Smooth muscle cell (in vitro differentiated cells): ENCODE data around the gene EEPD1. TPM values are rescaled to one million over a fixed set of nuclear protein-coding genes. Genes with fewer than 3 reads are reported as not detected.

Experiments
- DNase-seq: peaks from one replicate; lab custom pipeline; 2025; ENCODE audit not compliant: unreplicated experiment; lab: John Stamatoyannopoulos, UW
- H2AFZ ChIP-seq: fragments of 200-600 bp; sonication (generic); 2 replicates; pipeline ENCODE4 v1.6.0; 2016; ENCODE audit warnings: antibody characterized with exemption, low read depth, mild to moderate bottlenecking
- H3F3A ChIP-seq: fragments of 200-600 bp; sonication (generic); 2 replicates; pipeline ENCODE4 v1.6.0; 2017; ENCODE audit warnings: antibody characterized with exemption, low read depth
- H3K27ac ChIP-seq: fragments of 200-600 bp; sonication (generic); 2 replicates; pipeline ENCODE4 v1.5.1; 2016; ENCODE audit warnings: low read depth, mild to moderate bottlenecking
- H3K27me3 ChIP-seq: fragments of 200-600 bp; sonication (generic); 2 replicates; pipeline ENCODE4 v1.6.1; 2016; ENCODE audit warnings: low read depth, mild to moderate bottlenecking
- H3K36me3 ChIP-seq: fragments of 200-600 bp; sonication (generic); 2 replicates; pipeline ENCODE4 v1.5.1; 2016; ENCODE audit warnings: low read depth
- H3K4me1 ChIP-seq: fragments of 200-600 bp; sonication (generic); 2 replicates; pipeline ENCODE4 v1.5.1; 2016; ENCODE audit warnings: low read depth
- H3K4me2 ChIP-seq: fragments of 200-600 bp; sonication (generic); 2 replicates; pipeline ENCODE4 v1.6.0; 2016; ENCODE audit warnings: mild to moderate bottlenecking
- H3K4me3 ChIP-seq: fragments of 200-600 bp; sonication (generic); 2 replicates; pipeline ENCODE4 v1.5.1; 2016; ENCODE audit warnings: mild to moderate bottlenecking
- H3K79me2 ChIP-seq: fragments of 200-600 bp; sonication (generic); 2 replicates; pipeline ENCODE4 v1.6.0; 2016; ENCODE audit warnings: low read depth, mild to moderate bottlenecking
- H3K9ac ChIP-seq: fragments of 200-600 bp; sonication (generic); 2 replicates; pipeline ENCODE4 v1.6.0; 2016; ENCODE audit warnings: low read depth
- H3K9me3 ChIP-seq: fragments of 200-600 bp; sonication (generic); replicated peaks from 2 replicates; pipeline ENCODE4 v1.5.1; 2016; ENCODE audit warnings: low read depth
- H4K20me1 ChIP-seq: fragments of 200-600 bp; sonication (generic); 2 replicates; pipeline ENCODE4 v1.6.0; 2016; ENCODE audit warnings: low read depth
- WGBS: methylation state at CpG from one replicate; pipeline ENCODE4 v1.1.7; 2016; ENCODE audit warnings: low lambda C conversion rate; 5-methylcytosine and 5-hydroxymethylcytosine counted together
- polyA plus RNA-seq: library from polyadenylated mRNA; unstranded; fragments of >200 nt; fragmentation: Nextera tagmentation; extraction: Ambion mirVana; gene quantifications from 2 replicates; pipeline ENCODE4 v1.2.1, GENCODE V29; 2016
- total RNA-seq: library from RNA; depleted of rRNA; stranded (reverse); fragments of >200 nt; gene quantifications from 2 replicates; pipeline ENCODE4 v1.2.3, GENCODE V29; 2014
- TF ChIP-seq, protein P1 (sequence below): fragments of 200-600 bp; sonication (generic); IDR thresholded peaks from 2 replicates; pipeline ENCODE4 v1.5.1; 2017; ENCODE audit warnings: borderline replicate concordance, mild to moderate bottlenecking, antibody characterized with exemption; ENCODE audit not compliant: insufficient read depth, poor library complexity, severe bottlenecking

Gene EEPD1
- total and polyA plus RNA-seq, 2 experiments from 2014 or later: 1.5 TPM

DNA sequence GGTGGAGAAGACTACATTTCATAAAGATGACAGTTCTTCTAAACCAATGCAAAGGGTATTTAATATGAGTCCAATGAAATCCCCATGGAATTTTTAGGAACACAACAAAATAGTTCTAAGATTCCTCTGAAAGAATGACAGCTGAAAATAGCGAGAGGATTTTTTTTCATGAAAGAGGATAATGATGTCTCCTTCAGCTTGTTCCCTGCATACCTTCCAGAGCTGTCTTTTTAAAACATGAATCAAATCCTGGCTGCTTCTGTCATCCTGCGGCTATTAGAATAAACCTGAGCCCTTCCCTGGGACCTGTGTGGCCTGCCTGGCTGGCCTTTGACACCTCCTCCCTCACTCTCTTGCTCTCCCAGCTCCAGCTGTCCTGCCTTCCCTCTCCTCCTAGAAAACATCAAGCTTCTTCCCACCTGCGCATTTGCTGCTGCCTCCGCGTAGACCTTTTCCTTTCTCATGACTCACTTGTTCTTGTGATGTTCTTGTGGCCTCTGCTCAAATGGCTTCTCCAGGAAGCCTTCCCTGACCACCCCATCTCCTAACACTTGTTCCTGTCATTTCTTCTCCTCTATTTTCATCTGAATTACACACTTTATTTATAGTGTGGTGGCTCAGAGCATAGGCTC is 57.4 kb downstream of the EEPD1 start:
- no peaks in the 10 kb centered on the region for H3K27me3 ChIP-seq
- H3K4me2 ChIP-seq: no peak overlapping the region
- peaks cover 9% of the 10 kb centered on the region for H3K4me1 ChIP-seq
- H3K27ac ChIP-seq: no peak overlapping the region
- peaks cover 8% of the 10 kb centered on the region for H3F3A ChIP-seq
- no peaks in the 10 kb centered on the region for H3K79me2 ChIP-seq
- H3K9ac ChIP-seq: no peak overlapping the region
- H4K20me1 ChIP-seq: no peaks in the 10 kb centered on the region
- H3K9me3 ChIP-seq: no peaks in the 10 kb centered on the region
- WGBS: 67% methylated on average over 5 of the region's 5 CpGs
- TF ChIP-seq, protein P1, sequence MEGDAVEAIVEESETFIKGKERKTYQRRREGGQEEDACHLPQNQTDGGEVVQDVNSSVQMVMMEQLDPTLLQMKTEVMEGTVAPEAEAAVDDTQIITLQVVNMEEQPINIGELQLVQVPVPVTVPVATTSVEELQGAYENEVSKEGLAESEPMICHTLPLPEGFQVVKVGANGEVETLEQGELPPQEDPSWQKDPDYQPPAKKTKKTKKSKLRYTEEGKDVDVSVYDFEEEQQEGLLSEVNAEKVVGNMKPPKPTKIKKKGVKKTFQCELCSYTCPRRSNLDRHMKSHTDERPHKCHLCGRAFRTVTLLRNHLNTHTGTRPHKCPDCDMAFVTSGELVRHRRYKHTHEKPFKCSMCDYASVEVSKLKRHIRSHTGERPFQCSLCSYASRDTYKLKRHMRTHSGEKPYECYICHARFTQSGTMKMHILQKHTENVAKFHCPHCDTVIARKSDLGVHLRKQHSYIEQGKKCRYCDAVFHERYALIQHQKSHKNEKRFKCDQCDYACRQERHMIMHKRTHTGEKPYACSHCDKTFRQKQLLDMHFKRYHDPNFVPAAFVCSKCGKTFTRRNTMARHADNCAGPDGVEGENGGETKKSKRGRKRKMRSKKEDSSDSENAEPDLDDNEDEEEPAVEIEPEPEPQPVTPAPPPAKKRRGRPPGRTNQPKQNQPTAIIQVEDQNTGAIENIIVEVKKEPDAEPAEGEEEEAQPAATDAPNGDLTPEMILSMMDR: no peak
- no peak overlapping the region for H3K4me3 ChIP-seq
- no peak for DNase-seq
- no peak overlapping the region for H2AFZ ChIP-seq
- no peaks in the 10 kb centered on the region for H3K36me3 ChIP-seq

- H3F3A ChIP-seq: no peaks in the 10 kb centered on the region
- DNase-seq: no peak
- H3K9ac ChIP-seq: no peak overlapping the region
- TF ChIP-seq, protein P1: no peak
- H3K36me3 ChIP-seq: no peaks in the 10 kb centered on the region
- no peaks in the 10 kb centered on the region for H3K9me3 ChIP-seq
- peak overlapping the region; percentile 55 for H2AFZ ChIP-seq
- H3K79me2 ChIP-seq: no peaks in the 10 kb centered on the region
- H4K20me1 ChIP-seq: no peaks in the 10 kb centered on the region
- no peak overlapping the region for H3K4me3 ChIP-seq
- H3K4me2 ChIP-seq: peak overlapping the region; percentile 33
- no peaks in the 10 kb centered on the region for H3K27me3 ChIP-seq
- peaks cover 3% of the 10 kb centered on the region for H3K4me1 ChIP-seq
- WGBS: 39% methylated on average over 23 of the region's 23 CpGs
- H3K27ac ChIP-seq: no peak overlapping the region
These were observed 61.8 kb downstream of the EEPD1 start for GRCh38 chr7:36214608-36215456.

GRCh38 chr7:36215457-36215765 is 62.4 kb downstream of the EEPD1 start:
- no peaks in the 10 kb centered on the region for H3F3A ChIP-seq
- no peak overlapping the region for H2AFZ ChIP-seq
- no peak overlapping the region for H3K4me3 ChIP-seq
- TF ChIP-seq, protein P1: no peak
- H3K9me3 ChIP-seq: no peaks in the 10 kb centered on the region
- H4K20me1 ChIP-seq: no peaks in the 10 kb centered on the region
- peaks cover 2% of the 10 kb centered on the region for H3K27me3 ChIP-seq
- no peaks in the 10 kb centered on the region for H3K36me3 ChIP-seq
- no peak for DNase-seq
- whole genome bisulfite sequencing: 59% methylated on average over 2 of the region's 2 CpGs
- H3K4me2 ChIP-seq: peak overlapping the region; percentile 33
- H3K9ac ChIP-seq: no peak overlapping the region
- no peak overlapping the region for H3K27ac ChIP-seq
- no peaks in the 10 kb centered on the region for H3K79me2 ChIP-seq
- peaks cover 3% of the 10 kb centered on the region for H3K4me1 ChIP-seq
